DND-41 (cell line): ENCODE data around the gene PTPRG.

Source experiments
- ATAC-seq: fragments of 200-7000 bp; cut with Tn5 transposase; 3 replicates; pipeline ENCODE4 v1.9.1; 2021; ENCODE audit warnings: low read depth; ENCODE audit not compliant: insufficient read depth
- DNase-seq: peaks from one replicate; pipeline ENCODE4 v3.0.0-alpha.2; 2020
- H2AFZ ChIP-seq: 2 replicates; pipeline ENCODE4 v1.6.0; 2012; ENCODE audit warnings: low read depth, low read length
- H3K27ac ChIP-seq: 2 replicates; pipeline ENCODE4 v1.5.1; 2012; ENCODE audit warnings: low read length, inconsistent platforms
- H3K27me3 ChIP-seq: fragments of 200-600 bp; sonication (generic); 2 replicates; pipeline ENCODE4 v1.6.0; 2012; ENCODE audit warnings: low read length, mild to moderate bottlenecking, inconsistent platforms; ENCODE audit not compliant: insufficient read depth, poor library complexity
- H3K36me3 ChIP-seq: 2 replicates; pipeline ENCODE4 v1.5.1; 2012; ENCODE audit warnings: low read length, inconsistent platforms; ENCODE audit not compliant: insufficient read depth
- H3K4me1 ChIP-seq: 2 replicates; pipeline ENCODE4 v1.5.1; 2012; ENCODE audit warnings: mild to moderate bottlenecking, low read length; ENCODE audit not compliant: insufficient read depth
- H3K4me2 ChIP-seq: 2 replicates; pipeline ENCODE4 v1.6.0; 2012; ENCODE audit warnings: mild to moderate bottlenecking, moderate library complexity, low read length, inconsistent platforms; ENCODE audit not compliant: insufficient read depth
- H3K4me3 ChIP-seq, 2 experiments: fragments of 200-600 bp in 1 of 2; shearing (Covaris generic) in 1 of 2; 2 replicates each; pipeline ENCODE4 v1.5.1; 2012 to 2016; ENCODE audit warnings: inconsistent platforms in 2 of 2, low read length in 2 of 2, mild to moderate bottlenecking in 2 of 2, low read depth in 1 of 2, moderate library complexity in 1 of 2
- H3K79me2 ChIP-seq: 2 replicates; pipeline ENCODE4 v1.6.0; 2012; ENCODE audit warnings: low read length, inconsistent platforms; ENCODE audit not compliant: insufficient read depth
- H3K9ac ChIP-seq: 2 replicates; pipeline ENCODE4 v1.6.0; 2012; ENCODE audit warnings: low read depth, mild to moderate bottlenecking, inconsistent platforms, low read length, moderate library complexity
- H3K9me3 ChIP-seq: 2 replicates; pipeline ENCODE4 v1.5.1; 2012; ENCODE audit warnings: low read length, moderate library complexity, mild to moderate bottlenecking, inconsistent platforms; ENCODE audit not compliant: insufficient read depth, severe bottlenecking
- H4K20me1 ChIP-seq: 2 replicates; pipeline ENCODE4 v1.6.0; 2012; ENCODE audit warnings: low read length; ENCODE audit not compliant: insufficient read depth
- EZH2 ChIP-seq: IDR thresholded peaks from 3 replicates; pipeline ENCODE4 v1.6.1; 2012; ENCODE audit warnings: borderline replicate concordance, low read depth, mild to moderate bottlenecking, moderate library complexity, low read length, inconsistent platforms; ENCODE audit not compliant: severe bottlenecking
- TF ChIP-seq, protein P1 (sequence below): IDR thresholded peaks from 2 replicates; pipeline ENCODE4 v1.5.1; 2012; ENCODE audit warnings: borderline replicate concordance, low read length, moderate library complexity, mild to moderate bottlenecking; ENCODE audit not compliant: poor library complexity, severe bottlenecking; ENCODE audit errors: extremely low read depth

PTPRG gene

DNA sequence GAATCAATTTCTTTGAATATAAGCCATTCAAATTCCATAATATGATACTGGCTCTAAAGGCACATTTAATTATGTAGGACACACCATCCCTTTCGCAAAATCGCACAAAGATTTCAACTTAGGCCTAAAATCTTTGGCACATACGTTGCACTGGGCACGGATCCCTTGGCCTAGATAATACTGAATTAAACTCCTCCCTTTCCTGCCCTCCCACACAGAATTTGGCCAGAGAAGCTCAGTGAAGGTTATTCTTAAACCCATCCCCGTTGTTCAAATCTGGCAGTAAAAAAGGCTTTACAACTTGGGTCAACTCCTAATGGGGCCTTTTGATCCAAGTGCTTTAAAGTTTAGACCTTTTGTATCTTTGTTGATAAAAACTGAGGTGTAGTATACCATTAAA is 247.2 kb downstream of the PTPRG start:
- Histone ChIP-seq H3K4me2 (no peak overlapping the region), H3K27me3 (no peaks in the 10 kb centered on the region), H3K9ac (no peak overlapping the region), H3K79me2 (no peaks in the 10 kb centered on the region), H3K9me3 (no peaks in the 10 kb centered on the region), H3K4me1 (peaks cover 14% of the 10 kb centered on the region), H3K4me3 (no peak overlapping the region), H3K27ac (no peak overlapping the region), H4K20me1 (no peaks in the 10 kb centered on the region), H3K36me3 (no peaks in the 10 kb centered on the region), H2AFZ (no peak overlapping the region)
- ATAC-seq (no peak), DNase-seq (no peak)
- TF ChIP-seq, protein P1, sequence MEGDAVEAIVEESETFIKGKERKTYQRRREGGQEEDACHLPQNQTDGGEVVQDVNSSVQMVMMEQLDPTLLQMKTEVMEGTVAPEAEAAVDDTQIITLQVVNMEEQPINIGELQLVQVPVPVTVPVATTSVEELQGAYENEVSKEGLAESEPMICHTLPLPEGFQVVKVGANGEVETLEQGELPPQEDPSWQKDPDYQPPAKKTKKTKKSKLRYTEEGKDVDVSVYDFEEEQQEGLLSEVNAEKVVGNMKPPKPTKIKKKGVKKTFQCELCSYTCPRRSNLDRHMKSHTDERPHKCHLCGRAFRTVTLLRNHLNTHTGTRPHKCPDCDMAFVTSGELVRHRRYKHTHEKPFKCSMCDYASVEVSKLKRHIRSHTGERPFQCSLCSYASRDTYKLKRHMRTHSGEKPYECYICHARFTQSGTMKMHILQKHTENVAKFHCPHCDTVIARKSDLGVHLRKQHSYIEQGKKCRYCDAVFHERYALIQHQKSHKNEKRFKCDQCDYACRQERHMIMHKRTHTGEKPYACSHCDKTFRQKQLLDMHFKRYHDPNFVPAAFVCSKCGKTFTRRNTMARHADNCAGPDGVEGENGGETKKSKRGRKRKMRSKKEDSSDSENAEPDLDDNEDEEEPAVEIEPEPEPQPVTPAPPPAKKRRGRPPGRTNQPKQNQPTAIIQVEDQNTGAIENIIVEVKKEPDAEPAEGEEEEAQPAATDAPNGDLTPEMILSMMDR = no peak
- TF ChIP-seq EZH2 = no peak

DNA sequence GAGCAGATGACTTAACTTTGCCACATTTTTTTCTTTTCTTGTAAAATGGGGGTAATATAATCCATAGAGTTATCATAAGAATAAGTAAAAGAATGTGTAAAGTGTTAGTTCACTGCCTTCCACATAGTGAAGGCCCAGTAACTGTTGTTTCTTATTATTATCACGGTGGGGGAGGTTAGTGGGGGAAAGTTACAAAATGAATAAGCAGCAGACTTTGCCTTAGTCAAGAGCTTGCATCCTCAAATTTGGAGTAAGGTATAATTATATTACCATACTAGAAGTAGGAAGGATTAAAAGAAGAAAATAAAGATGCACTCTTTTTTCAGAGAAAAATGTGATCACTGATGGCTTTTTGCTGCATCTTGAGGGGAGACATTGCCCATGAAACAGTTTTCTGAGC is 247.6 kb downstream of the PTPRG start:
- no peak for DNase-seq
- peaks cover 11% of the 10 kb centered on the region for H3K4me1 ChIP-seq
- H3K79me2 ChIP-seq = no peaks in the 10 kb centered on the region

GRCh38 chr3:61809879-61810278 is 248.5 kb downstream of the PTPRG start:
- H3K4me1 ChIP-seq = peaks cover 2% of the 10 kb centered on the region
- H3K27me3 ChIP-seq = no peaks in the 10 kb centered on the region
- no peaks in the 10 kb centered on the region for H3K9me3 ChIP-seq
- H3K4me3 ChIP-seq = no peak overlapping the region
- DNase-seq (no peak), ATAC-seq (no peak)
- no peak overlapping the region for H3K27ac ChIP-seq
- no peaks in the 10 kb centered on the region for H3K36me3 ChIP-seq
- H4K20me1 ChIP-seq = no peaks in the 10 kb centered on the region
- H2AFZ ChIP-seq = no peak overlapping the region
- no peaks in the 10 kb centered on the region for H3K79me2 ChIP-seq
- TF ChIP-seq, protein P1 = no peak
- no peak for TF ChIP-seq EZH2
- H3K4me2 ChIP-seq = no peak overlapping the region
- no peak overlapping the region for H3K9ac ChIP-seq

More for the DNA sequence above, 247.6 kb downstream of the PTPRG start:
- H3K27me3 ChIP-seq = no peaks in the 10 kb centered on the region
- no peak for ATAC-seq
- H4K20me1 ChIP-seq = no peaks in the 10 kb centered on the region
- H3K9ac ChIP-seq = no peak overlapping the region
- H3K4me2 ChIP-seq = no peak overlapping the region
- no peaks in the 10 kb centered on the region for H3K9me3 ChIP-seq
- H3K36me3 ChIP-seq = no peaks in the 10 kb centered on the region
- H3K4me3 ChIP-seq = no peak overlapping the region
- H2AFZ ChIP-seq = no peak overlapping the region
- TF ChIP-seq, protein P1 = no peak
- no peak for TF ChIP-seq EZH2
- H3K27ac ChIP-seq = no peak overlapping the region
